Measurements from ENCODE around the gene RNF112. TPM values are rescaled to one million over a fixed set of nuclear protein-coding genes. Genes with fewer than 3 reads are reported as not detected.

The RNF112 gene
- total and polyA plus RNA-seq, 10 donors: 1.3 to 7.6 (median 2.5) TPM

- TF ChIP-seq POLR2AphosphoS5 (IDR thresholded peaks at IDR 0.05) (no peak), POLR2A (IDR thresholded peaks at IDR 0.05) (no peak), CTCF (IDR thresholded peaks at IDR 0.05 in 8 of 11, conservative IDR thresholded peaks at IDR 0.05 in 3 of 11) (no peak)
- Histone ChIP-seq H3K36me3 (no peaks in the 10 kb centered on the region), H3K27me3 (replicated peaks in 1 of 7) (no peaks in the 10 kb centered on the region), H3K4me1 (peaks cover 0 to 9% (median 0%) of the 10 kb centered on the region in 6 donors), H3K27ac (no peak overlapping the region), H3K4me3 (no peak overlapping the region), H3K9me3 (no peaks in the 10 kb centered on the region)
- WGBS, 5 donors: 73 to 89% (median 85%) methylated on average over 1 to 3 of the region's 3 CpGs
- no peak for DNase-seq
- intact Hi-C loops (cut with DNase I; ENCODE audit: low total_unique reads): no loop called here
These were observed 42.3 kb downstream of the RNF112 start for GRCh38 chr17:19453296-19453695.

- H3K36me3 ChIP-seq: no peaks in the 10 kb centered on the region
- WGBS, 5 donors: 87 to 93% (median 88%) methylated on average over 2 of the region's 2 CpGs
- TF ChIP-seq POLR2AphosphoS5 (IDR thresholded peaks at IDR 0.05) (no peak), POLR2A (IDR thresholded peaks at IDR 0.05) (no peak), CTCF (IDR thresholded peaks at IDR 0.05 in 8 of 11, conservative IDR thresholded peaks at IDR 0.05 in 3 of 11) (no peak)
- intact Hi-C loops (cut with DNase I; ENCODE audit: low total_unique reads): no loop called here
- H3K4me1 ChIP-seq: peaks cover 0 to under 1% (median 0%) of the 10 kb centered on the region in 6 donors
- H3K27ac ChIP-seq: no peak overlapping the region
- DNase-seq: no peak
- no peaks in the 10 kb centered on the region for H3K27me3 ChIP-seq (replicated peaks in 1 of 7)
- no peaks in the 10 kb centered on the region for H3K9me3 ChIP-seq
- no peak overlapping the region for H3K4me3 ChIP-seq
These were observed 43.0 kb downstream of the RNF112 start for GRCh38 chr17:19454074-19454473.

- intact Hi-C loops (cut with DNase I; ENCODE audit: low total_unique reads): no loop called here
- H3K4me3 ChIP-seq: no peak overlapping the region
These were observed 45.2 kb downstream of the RNF112 start for GRCh38 chr17:19456016-19456927.

More at GRCh38 chr17:19456016-19456927, 45.2 kb downstream of the RNF112 start:
- no peak for TF ChIP-seq CTCF (IDR thresholded peaks at IDR 0.05 in 8 of 11, conservative IDR thresholded peaks at IDR 0.05 in 3 of 11)
- no peak for TF ChIP-seq POLR2A (IDR thresholded peaks at IDR 0.05)
- no peak for TF ChIP-seq POLR2AphosphoS5 (IDR thresholded peaks at IDR 0.05)
- H3K36me3 ChIP-seq: no peaks in the 10 kb centered on the region
- no peak overlapping the region for H3K27ac ChIP-seq
- H3K27me3 ChIP-seq (replicated peaks in 1 of 7): no peaks in the 10 kb centered on the region
- no peaks in the 10 kb centered on the region for H3K9me3 ChIP-seq
- WGBS, 5 donors: 90 to 94% (median 93%) methylated on average over 6 of the region's 6 CpGs
- no peak for DNase-seq
- peaks cover 0 to 10% (median 8%) of the 10 kb centered on the region in 6 donors for H3K4me1 ChIP-seq
